Testis (tissue), 2 donors: ENCODE results near the gene TMEM87B.

Source experiments
- POLR2A ChIP-seq: fragments of 450-650 bp; IDR thresholded peaks from one replicate; pipeline ENCODE4 v1.6.1; 2017; ENCODE audit warnings: antibody characterized with exemption, mild to moderate bottlenecking, moderate library complexity
- TF ChIP-seq, protein P1 (sequence below), 3 experiments: fragments of 450-650 bp in 2 of 3; fragments of 200-600 bp in 1 of 3; sonication (generic) in 1 of 3; IDR thresholded peaks; one replicate each; pipeline ENCODE4 v1.5.1; 2016 to 2019; ENCODE audit warnings: antibody characterized with exemption in 3 of 3, mild to moderate bottlenecking in 2 of 3, moderate library complexity in 1 of 3

DNA sequence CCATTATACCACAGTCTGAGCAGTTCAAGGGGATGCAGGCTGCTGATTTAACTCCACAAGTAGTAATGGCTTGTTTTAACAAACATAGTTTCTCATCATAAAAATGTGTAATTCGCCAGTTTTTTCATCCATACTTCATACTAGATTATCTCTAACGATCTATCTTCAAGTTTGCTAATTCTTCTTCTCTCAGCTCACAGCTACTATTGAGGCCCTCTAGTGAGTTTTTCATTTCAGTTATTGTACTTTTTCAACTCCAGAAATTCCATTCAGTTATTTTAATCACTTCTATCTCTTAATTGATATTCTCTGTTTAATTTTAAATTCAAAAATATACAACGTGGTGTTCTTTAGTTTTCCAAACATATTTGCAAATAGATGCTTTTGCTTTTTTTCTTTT is 20.1 kb upstream of the TMEM87B start:
- no peak for TF ChIP-seq POLR2A
- TF ChIP-seq, protein P1, sequence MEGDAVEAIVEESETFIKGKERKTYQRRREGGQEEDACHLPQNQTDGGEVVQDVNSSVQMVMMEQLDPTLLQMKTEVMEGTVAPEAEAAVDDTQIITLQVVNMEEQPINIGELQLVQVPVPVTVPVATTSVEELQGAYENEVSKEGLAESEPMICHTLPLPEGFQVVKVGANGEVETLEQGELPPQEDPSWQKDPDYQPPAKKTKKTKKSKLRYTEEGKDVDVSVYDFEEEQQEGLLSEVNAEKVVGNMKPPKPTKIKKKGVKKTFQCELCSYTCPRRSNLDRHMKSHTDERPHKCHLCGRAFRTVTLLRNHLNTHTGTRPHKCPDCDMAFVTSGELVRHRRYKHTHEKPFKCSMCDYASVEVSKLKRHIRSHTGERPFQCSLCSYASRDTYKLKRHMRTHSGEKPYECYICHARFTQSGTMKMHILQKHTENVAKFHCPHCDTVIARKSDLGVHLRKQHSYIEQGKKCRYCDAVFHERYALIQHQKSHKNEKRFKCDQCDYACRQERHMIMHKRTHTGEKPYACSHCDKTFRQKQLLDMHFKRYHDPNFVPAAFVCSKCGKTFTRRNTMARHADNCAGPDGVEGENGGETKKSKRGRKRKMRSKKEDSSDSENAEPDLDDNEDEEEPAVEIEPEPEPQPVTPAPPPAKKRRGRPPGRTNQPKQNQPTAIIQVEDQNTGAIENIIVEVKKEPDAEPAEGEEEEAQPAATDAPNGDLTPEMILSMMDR (IDR thresholded peaks at IDR 0.05) = no peak
